Measurements from ENCODE around the gene NLGN4X. TPM values are rescaled to one million over a fixed set of nuclear protein-coding genes. Genes with fewer than 3 reads are reported as not detected.

NLGN4X gene
- total RNA-seq, 1 experiment from 2014 or later = 44.3 TPM

DNA sequence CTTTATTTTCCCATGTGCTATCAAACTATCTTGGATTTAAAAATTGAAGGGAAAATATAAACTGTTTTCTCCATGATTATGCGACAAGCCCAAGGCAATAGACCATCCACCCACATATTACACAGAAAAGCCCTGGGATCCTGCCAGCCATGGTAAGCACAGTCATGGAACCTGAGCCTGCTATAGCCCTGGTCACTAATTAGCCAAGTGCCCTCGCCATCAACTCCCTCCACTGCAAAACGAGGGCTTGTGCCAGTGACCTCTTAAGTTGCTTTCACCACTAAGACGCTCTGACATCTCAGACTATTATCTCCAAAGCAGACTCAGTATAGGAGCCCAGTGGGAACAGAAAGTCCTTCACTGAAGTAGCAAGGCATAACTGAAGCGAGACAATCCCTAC lies 69.2 kb downstream of the NLGN4X start:
- H3K27me3 ChIP-seq (replicated peaks; ENCODE audit: insufficient read depth, low read depth, low read length, poor library complexity) = no peaks in the 10 kb centered on the region
- no peak overlapping the region for H3K4me3 ChIP-seq (ENCODE audit: low read depth, low read length, poor library complexity, severe bottlenecking)
- H3K9me3 ChIP-seq (ENCODE audit: low read depth, low read length, poor library complexity, severe bottlenecking) = peaks cover 4% of the 10 kb centered on the region
- no peaks in the 10 kb centered on the region for H3K36me3 ChIP-seq (ENCODE audit: insufficient read depth, low read length, poor library complexity, severe bottlenecking)
- H3K27ac ChIP-seq (ENCODE audit: low read depth, low read length, poor library complexity, severe bottlenecking) = no peak overlapping the region
- POLR2A ChIA-PET (ENCODE audit: low non-redundant PET) = no interaction called here
- no peaks in the 10 kb centered on the region for H3K4me1 ChIP-seq (ENCODE audit: insufficient read depth, low read length, poor library complexity, severe bottlenecking)
- TF ChIP-seq CTCF (conservative IDR thresholded peaks at IDR 0.05; ENCODE audit: low read depth, low read length) (no peak), EZH2 (IDR thresholded peaks at IDR 0.05; ENCODE audit: borderline replicate concordance, low read depth, low read length, poor library complexity, severe bottlenecking) (no peak)
- DNase-seq (ENCODE audit: low spot score) = no peak
- CTCF ChIA-PET = no interaction called here
- intact Hi-C loops (cut with micrococcal nuclease; ENCODE audit: unreplicated experiment) = no loop called here
- no TSS peak for BruUV-seq (replicated peaks)

DNA sequence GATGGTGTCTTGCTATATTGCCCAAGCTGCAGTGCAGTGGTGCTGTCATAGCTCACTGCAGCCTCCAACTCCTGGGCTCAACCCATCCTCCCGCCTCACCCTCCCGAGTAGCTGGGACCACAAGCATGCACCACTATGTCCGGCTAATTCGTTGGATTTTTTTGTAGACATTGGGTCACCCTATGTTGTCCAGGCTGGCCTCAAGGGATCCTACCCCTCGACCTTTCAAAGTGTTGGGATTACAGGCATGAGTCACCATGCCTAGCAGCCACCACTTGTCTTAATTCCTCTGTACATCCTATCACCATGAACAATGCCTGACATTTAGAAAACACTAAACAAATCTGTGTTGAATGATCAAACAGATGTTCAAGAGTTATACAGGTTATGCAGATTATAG lies 76.7 kb downstream of the NLGN4X start:
- Histone ChIP-seq H3K9me3 (ENCODE audit: low read depth, low read length, poor library complexity, severe bottlenecking) (no peaks in the 10 kb centered on the region), H3K27me3 (replicated peaks; ENCODE audit: insufficient read depth, low read depth, low read length, poor library complexity) (no peaks in the 10 kb centered on the region), H3K27ac (ENCODE audit: low read depth, low read length, poor library complexity, severe bottlenecking) (no peak overlapping the region), H3K4me1 (ENCODE audit: insufficient read depth, low read length, poor library complexity, severe bottlenecking) (peaks cover 7% of the 10 kb centered on the region), H3K4me3 (ENCODE audit: low read depth, low read length, poor library complexity, severe bottlenecking) (no peak overlapping the region), H3K36me3 (ENCODE audit: insufficient read depth, low read length, poor library complexity, severe bottlenecking) (peaks cover 9% of the 10 kb centered on the region)
- intact Hi-C loops (cut with micrococcal nuclease; ENCODE audit: unreplicated experiment) = no loop called here
- no peak for TF ChIP-seq EZH2 (IDR thresholded peaks at IDR 0.05; ENCODE audit: borderline replicate concordance, low read depth, low read length, poor library complexity, severe bottlenecking)
- no peak for TF ChIP-seq CTCF (conservative IDR thresholded peaks at IDR 0.05; ENCODE audit: low read depth, low read length)
- CTCF ChIA-PET = no interaction called here
- POLR2A ChIA-PET (ENCODE audit: low non-redundant PET) = no interaction called here
- no peak for DNase-seq (ENCODE audit: low spot score)
- BruUV-seq (replicated peaks) = no TSS peak

DNA sequence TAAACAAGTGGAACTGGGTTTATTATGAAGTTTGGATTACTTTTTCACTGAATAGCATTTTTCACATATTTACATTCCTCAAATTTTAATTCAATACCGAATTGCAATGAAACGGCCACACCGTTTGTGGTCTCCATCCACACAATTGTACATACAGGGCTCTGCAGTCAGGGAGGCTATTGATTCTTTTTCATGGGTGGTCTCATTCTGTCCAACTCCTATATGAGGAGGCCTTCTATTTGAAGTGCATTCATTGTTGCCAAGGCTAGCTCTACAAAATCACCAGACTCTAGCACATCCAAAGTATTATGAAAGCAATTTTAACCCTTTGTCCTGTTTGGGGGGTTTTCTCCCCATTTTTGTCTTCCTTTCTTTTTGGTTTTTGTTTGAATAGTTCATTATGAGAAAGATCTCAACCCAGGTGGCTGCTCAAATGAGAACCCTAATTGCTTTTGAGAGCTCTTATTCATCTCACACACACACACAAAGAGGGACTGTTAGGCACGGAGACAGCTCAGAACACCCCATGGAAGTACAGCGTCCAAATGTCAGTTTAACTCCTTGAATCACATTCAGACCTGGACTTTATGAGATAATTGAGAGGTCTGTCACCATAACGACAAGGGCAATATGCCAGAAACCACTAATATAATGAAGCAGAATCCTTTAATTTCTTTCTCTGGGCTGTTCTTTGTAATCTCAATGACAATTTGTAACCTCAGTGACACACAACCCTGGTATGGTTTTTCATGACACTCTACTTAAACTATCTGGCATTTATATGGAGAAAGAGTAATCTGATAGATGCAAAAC lies 79.4 kb downstream of the NLGN4X start:
- BruUV-seq (replicated peaks) = no TSS peak
- intact Hi-C loops (cut with micrococcal nuclease; ENCODE audit: unreplicated experiment) = no loop called here
- ChIA-PET POLR2A (ENCODE audit: low non-redundant PET) (no interaction called here), CTCF (no interaction called here)
- DNase-seq (ENCODE audit: low spot score) = peak; percentile 47
- peaks cover 7% of the 10 kb centered on the region for H3K4me1 ChIP-seq (ENCODE audit: insufficient read depth, low read length, poor library complexity, severe bottlenecking)
- no peak overlapping the region for H3K4me3 ChIP-seq (ENCODE audit: low read depth, low read length, poor library complexity, severe bottlenecking)
- no peak for TF ChIP-seq EZH2 (IDR thresholded peaks at IDR 0.05; ENCODE audit: borderline replicate concordance, low read depth, low read length, poor library complexity, severe bottlenecking)
- no peak for TF ChIP-seq CTCF (conservative IDR thresholded peaks at IDR 0.05; ENCODE audit: low read depth, low read length)
- no peaks in the 10 kb centered on the region for H3K27me3 ChIP-seq (replicated peaks; ENCODE audit: insufficient read depth, low read depth, low read length, poor library complexity)
- H3K36me3 ChIP-seq (ENCODE audit: insufficient read depth, low read length, poor library complexity, severe bottlenecking) = peaks cover 9% of the 10 kb centered on the region
- H3K27ac ChIP-seq (ENCODE audit: low read depth, low read length, poor library complexity, severe bottlenecking) = no peak overlapping the region
- H3K9me3 ChIP-seq (ENCODE audit: low read depth, low read length, poor library complexity, severe bottlenecking) = no peaks in the 10 kb centered on the region
